RKO (cell line): ENCODE data around the gene CEP120.
"Not testable (repeated sequence)": the region's sequence is repeated elsewhere in the genome, so short reads cannot be mapped to it uniquely, and the experiment has no call there.

ENCODE experiments used
- DNase-seq: peaks from one replicate; pipeline ENCODE4 v3.0.0-alpha.2; 2016; ENCODE audit warnings: low spot score

The CEP120 gene

GRCh38 chr5:123423278-123424149 is at the start of gene CEP120:
CEP120 (minus strand) TSS chr5:123423403; CDS start chr5:123422998, 405 bp downstream.
- peak; percentile 99 for DNase-seq

- no peak for DNase-seq
Measured at GRCh38 chr5:123472150-123472924, 49.1 kb upstream of the CEP120 start.

- no peak for DNase-seq
Measured at GRCh38 chr5:123471385-123471784, 48.2 kb upstream of the CEP120 start.

- not testable (repeated sequence) for DNase-seq
Measured at GRCh38 chr5:123466839-123467238, 43.6 kb upstream of the CEP120 start.

- DNase-seq, result peak; percentile 24
Measured at GRCh38 chr5:123460296-123460729, 37.1 kb upstream of the CEP120 start.

GRCh38 chr5:123458994-123459393 is 35.8 kb upstream of the CEP120 start:
- not testable (repeated sequence) for DNase-seq

GRCh38 chr5:123456242-123456641 is 33.0 kb upstream of the CEP120 start:
- DNase-seq, result no peak

- no peak for DNase-seq
Measured at GRCh38 chr5:123455640-123456039, 32.4 kb upstream of the CEP120 start.

- no peak for DNase-seq
Measured at GRCh38 chr5:123455095-123455494, 31.9 kb upstream of the CEP120 start.

GRCh38 chr5:123454259-123454911 is 31.2 kb upstream of the CEP120 start:
- DNase-seq, result peak; percentile 33

- DNase-seq, result no peak
Measured at GRCh38 chr5:123452401-123452800, 29.2 kb upstream of the CEP120 start.

- DNase-seq, result no peak
Measured at GRCh38 chr5:123451047-123451446, 27.8 kb upstream of the CEP120 start.

- DNase-seq, result no peak
Measured at GRCh38 chr5:123450640-123451039, 27.4 kb upstream of the CEP120 start.

GRCh38 chr5:123450114-123450513 is 26.9 kb upstream of the CEP120 start:
- no peak for DNase-seq

GRCh38 chr5:123449424-123449974 is 26.3 kb upstream of the CEP120 start:
- no peak for DNase-seq

- DNase-seq, result no peak
Measured at GRCh38 chr5:123448743-123449142, 25.5 kb upstream of the CEP120 start.

GRCh38 chr5:123448017-123448617 is 24.9 kb upstream of the CEP120 start:
- DNase-seq, result no peak

GRCh38 chr5:123444016-123444415 is 20.8 kb upstream of the CEP120 start:
- no peak for DNase-seq

GRCh38 chr5:123441408-123441807 is 18.2 kb upstream of the CEP120 start:
- no peak for DNase-seq

GRCh38 chr5:123440456-123441181 is 17.4 kb upstream of the CEP120 start:
- DNase-seq, result no peak

GRCh38 chr5:123439709-123440108 is 16.5 kb upstream of the CEP120 start:
- DNase-seq, result no peak
